DMS153 (cell line): ENCODE data around the gene STK32C.
"Not testable (repeated sequence)": the region's sequence is repeated elsewhere in the genome, so short reads cannot be mapped to it uniquely, and the experiment has no call there.

Experiments
- DNase-seq: peaks from one replicate; lab custom pipeline; 2025; lab: John Stamatoyannopoulos, UW

The STK32C gene

DNA sequence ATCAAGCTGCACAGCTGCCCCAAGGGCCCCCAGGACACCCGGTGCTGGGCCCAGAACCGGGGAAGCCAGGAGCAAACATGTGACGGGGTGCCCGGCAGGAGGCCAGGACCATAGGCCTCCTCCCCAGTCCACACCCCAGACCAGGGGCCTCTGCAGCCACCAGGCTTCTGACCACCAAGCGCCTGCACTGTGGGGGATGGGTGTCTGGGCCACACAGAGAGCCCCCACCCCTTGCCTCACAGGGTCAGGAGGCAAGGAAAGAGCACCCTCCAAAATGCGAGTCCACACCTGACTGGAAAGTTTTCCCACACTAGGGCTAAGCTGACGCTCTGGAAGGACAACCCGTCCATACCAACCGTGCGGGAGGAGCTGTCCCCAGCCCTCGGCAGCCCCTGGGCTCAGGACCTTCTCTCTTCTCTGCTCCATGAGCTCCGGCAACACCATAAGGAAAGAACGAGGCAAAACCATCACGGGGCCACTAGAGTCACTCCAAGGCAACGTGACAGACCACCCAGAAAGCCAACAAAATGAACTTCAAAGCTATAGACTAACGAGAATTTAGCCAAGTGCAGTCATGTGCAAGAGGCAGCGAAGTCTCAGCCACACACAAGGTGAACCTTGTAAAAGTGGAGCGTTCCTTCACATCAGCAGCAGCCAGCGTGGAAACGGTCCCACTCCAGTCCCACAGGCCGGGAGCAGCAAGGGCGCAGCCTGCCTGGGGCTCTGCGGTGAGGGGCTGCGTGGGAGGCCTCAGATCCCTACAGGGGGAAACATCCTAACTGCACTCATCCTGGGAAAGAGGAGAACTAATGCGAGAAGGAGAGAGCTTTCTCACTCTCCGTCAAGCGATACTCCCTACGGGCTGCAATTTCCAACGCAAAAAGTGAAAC lies 5.1 kb downstream of the STK32C start:
- no peak for DNase-seq

DNA sequence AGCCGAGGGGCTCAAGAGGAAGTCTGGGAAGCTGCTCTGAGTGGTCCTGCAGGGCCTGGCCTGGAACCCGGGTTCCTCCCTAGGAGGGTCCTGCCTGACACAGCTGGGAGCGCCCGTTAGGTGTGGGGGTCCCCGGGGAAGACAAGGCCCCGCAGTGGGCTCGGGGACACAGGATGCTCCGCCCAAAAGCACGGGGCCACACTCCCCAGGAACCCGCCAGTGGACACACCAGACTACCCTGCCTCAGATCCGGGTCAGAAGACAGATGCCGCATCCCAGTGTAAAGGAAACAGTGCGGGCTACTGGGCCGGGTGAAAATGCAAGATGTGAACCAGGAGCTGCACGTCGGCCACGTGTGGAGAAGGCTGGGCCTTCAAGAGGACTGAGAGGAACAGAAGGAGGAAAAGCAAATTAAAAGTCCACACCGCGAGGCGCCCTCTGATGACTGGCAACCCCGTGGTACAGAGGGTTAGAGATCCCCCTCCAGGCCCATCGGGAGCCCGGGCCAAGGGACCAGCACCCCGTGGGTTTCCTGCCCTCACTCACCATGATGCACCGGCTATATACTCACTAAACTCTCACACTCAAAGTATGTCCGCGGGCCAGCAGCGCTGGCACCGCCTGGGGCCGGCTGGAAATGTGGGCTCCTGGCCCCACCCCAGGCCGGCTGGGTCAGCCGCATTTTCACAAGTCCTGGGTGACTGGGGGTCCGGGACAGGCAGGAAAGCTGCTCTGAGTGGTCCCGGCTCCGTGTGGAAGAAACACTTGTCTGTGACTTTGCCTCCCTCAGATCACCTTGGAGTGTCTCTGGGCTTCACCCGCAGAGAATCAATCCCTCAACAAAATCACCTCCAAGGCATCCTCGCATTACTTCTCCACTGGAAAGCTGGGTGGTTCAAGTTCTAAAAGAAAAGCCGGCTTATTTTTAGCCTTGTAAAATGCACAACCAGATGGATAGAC lies 6.1 kb downstream of the STK32C start:
- DNase-seq, result no peak

DNA sequence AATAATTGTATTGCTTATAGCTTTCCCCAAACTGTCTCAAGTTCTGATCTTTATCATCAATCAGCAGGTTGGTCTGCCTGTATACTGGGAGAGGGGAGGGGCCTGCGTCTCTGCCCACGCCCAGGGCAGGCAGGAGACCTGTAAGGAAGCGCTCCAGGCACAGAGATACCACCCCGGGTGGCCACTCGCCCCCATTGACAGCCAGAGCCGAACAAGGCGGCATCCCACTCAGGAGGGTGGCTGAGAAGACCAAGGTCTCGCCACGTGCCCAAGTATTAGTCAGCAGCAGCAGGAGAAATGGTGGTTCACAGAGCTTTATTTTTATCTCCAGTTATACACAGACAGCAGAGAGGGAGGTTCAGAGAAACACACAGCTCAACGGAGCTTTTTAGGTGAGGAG lies 7.2 kb downstream of the STK32C start:
- no peak for DNase-seq

DNA sequence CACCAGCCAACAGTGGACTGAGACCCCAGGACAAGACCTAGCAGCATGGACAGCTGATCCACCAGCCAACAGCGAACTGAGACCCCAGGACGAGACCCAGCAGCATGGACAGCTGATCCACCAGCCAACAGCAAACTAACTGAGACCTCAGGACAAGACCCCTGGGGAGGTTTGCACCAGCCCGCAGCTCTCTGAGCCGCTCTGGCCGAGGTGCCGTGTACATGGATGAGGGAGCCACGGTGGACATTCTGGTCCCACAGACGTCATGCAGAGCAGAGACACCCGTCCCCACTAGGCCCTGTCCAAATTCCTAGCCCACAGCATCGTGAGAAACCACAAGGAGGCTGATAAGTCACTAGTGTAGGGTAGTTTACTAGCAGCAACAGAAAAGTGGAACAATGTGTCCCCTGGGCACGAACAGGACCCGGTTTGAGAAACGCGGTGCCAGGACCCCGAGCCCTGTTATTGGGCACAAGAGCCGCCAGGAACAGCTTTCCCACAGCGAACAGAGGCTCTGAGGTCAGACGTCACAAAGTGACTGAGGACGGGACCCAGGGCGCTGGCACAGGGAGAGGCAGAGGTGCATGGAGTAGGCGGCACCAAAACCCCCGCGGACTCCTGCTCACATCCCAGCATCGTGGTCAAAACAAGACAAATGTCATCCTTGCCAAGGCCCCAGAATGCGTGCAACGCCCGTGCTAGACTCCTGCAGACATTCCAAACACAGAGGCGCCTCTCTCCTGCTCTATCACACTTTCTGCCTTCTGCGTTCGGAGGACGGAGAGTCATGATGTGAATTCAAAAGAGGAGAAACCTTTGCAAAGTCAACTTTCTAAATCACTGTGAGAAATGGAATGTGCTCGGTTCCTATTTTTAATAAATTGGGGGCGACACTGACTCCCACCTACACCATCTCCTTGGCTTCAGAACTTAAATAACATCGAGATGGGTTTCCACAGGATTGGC lies 8.1 kb downstream of the STK32C start:
- no peak for DNase-seq

DNA sequence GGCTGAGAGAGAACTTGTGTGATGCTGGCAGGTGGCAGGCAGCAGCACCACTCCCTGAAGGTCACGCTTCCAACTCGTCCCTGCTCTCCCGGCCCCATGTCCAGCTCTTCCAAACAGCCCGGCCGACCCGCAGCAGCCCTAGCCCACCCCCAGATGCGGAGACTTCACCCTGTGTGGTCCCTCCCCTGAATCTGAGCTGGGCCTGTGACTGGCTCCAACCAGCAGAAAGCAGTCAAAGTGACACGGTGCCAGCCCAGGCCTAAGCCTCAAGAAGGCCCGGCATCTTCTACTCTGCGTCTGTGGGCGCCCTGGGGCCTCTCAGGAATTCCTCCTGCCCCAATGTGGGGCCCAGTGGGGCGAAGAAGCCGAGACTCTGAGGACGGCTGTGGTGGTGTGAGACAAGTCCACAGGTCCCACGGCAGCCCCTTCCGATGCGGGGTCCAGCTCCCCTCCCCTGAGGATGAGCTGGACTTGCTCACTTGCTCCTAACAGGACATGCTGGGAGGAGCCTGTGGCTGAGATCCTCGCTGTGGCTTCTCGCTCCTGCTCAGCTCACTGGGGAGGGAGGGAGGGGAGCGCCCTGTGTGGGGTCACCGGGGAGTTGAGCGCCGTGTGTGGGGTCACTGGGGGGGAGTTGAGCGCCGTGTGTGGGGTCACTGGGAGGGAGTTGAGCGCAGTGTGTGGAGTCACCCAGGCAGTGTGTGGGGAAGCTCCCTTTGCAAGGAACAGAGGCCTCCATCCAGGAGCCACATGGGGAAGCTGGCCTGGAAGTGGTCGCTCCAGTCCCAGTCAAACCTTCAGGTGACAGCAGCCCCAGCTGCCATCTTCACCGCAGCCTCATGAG lies 9.5 kb downstream of the STK32C start:
- no peak for DNase-seq

DNA sequence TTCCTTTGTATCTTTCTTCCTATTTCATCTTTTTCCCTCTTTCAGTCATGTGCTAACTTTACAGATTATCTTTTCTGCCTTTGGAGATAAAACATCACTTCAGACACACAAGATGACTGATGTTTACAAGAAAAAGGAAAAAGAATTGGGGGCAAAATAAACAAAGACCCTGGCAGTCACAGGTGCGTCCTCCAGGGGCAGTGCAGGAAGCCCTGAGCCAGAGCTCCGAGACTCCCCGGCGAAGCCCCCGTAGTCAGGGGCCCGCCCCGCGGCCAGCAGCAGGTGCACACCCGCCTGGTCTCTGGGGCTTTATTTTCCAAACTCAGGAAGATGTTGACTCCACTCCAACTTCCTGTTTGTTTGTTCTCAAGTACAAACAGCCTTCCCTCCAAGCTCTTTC lies 10.2 kb downstream of the STK32C start:
- DNase-seq, result peak; percentile 34

DNA sequence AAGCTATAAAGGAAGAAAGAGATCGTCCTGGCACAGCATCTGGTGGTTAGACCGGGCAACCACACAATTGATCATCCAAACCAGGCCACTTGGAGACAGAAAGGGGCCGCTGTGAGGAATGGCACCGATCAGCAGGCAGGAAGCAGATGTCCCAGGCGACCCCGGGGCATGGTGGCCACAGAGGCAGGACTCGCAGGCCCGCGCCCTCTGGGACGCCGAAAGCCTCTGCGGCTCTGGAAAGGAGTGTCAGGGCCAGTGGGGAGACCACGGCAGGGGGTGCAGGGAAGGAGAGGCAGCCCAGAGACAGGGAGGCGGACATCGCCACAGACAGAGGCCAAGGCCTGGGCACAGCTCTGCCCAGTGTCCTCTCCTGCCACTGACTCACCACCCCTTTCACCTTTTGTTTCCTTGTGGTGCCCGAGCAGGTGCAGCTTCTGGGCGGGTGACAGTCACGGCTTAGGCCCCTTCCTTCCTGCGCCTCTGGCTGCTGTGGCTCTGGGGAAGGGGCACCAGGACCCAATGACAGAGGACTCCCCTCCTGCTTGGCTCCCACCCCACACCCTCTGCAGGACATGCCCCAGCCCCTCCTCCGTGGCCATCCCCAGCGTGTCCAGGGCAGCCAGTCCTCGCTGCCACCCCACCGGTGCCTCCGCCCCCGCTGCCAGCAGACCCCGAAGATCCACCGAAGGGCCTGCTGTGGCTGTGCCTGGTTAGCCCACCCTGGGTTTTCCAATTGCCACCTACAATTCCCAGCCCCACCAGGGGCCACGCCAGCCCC lies 10.9 kb downstream of the STK32C start:
- DNase-seq, result no peak

DNA sequence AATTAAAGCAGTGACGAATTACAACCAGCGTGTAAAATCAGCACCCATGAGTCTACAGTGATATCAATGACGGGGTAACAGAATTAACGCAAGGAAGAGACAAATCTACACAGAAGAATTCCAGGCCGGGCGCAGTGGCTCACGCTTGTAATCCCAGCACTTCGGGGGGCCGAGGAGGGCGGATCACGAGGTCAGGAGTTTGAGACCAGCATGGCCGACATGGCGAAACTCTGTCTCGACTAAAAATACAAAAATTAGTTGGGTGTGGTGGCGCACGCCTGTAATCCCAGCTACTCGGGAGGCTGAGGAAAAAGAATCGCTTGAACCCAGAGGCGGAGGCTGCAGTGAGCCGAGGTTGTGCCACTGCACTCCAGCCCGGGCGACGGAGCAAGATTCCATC lies 12.3 kb downstream of the STK32C start:
- not testable (repeated sequence) for DNase-seq

DNA sequence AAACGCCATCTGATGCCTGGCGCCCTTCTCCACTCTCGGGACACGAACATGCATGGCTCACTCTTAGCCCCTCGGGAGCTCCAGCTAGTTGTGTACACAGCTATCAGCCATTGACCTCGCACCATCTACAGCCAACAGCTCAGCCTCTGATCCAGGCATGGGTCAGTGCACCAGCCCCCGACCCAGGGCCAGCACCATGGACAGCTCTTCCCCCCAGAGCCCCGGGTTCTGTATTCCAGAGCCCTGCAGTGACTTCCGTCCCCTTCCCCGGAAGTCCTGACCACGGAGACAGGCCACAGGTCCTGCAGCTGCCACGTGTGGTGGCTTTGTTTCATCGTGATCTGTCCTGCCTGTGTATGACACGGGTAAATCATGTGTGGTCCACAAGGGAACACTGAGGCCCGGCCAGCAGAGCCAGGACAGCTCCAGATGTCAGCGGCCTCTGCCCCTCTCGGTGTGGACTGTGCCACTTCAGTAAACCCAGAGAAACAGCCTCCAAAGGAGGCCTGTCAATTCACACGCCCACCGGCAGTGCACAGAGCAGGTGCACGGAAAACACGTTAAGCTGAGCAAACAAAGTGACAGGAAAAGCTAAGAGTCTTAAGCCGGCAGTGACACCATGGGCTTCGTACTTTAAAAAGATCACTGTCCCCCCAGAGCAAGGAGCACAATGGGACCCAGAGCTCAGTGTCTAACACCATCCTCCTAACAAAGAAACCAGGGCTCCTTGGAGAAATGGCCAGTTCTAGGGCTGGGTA lies 13.0 kb downstream of the STK32C start:
- DNase-seq, result peak; percentile 34

DNA sequence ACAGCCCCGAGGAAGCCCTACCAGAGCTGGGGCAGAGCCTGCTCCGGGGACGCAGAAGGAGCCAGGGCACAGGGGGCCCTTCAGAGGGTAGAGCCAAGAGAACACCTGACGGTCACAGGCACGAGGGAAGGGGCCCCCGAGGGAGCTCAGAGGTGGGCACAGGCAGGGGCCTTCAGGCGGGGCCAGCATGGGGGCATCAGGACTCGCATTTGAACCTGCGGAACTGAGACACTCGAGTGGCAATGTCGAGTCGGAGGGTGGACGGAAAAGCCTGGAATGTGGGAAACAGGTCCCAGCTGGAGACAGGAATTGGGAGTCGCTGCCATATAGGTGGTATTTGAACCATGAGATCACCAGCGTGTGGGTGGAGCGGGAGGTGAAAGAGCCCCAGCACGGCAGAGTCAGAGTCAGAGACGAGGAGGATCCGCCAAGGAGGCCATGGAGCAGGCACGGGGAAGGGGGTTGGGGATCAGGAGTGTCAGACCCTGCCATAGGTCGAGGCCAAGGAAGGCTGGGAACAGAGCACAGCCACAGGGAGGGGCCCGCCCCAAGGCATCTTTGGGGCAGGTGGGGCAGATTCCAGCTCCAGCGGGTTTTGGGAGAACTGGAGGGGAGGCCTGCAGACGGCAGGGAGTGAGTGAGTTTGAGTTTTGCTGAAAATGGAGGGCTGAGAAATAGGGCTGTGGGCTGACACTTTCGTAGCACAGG lies 13.8 kb downstream of the STK32C start:
- no peak for DNase-seq

DNA sequence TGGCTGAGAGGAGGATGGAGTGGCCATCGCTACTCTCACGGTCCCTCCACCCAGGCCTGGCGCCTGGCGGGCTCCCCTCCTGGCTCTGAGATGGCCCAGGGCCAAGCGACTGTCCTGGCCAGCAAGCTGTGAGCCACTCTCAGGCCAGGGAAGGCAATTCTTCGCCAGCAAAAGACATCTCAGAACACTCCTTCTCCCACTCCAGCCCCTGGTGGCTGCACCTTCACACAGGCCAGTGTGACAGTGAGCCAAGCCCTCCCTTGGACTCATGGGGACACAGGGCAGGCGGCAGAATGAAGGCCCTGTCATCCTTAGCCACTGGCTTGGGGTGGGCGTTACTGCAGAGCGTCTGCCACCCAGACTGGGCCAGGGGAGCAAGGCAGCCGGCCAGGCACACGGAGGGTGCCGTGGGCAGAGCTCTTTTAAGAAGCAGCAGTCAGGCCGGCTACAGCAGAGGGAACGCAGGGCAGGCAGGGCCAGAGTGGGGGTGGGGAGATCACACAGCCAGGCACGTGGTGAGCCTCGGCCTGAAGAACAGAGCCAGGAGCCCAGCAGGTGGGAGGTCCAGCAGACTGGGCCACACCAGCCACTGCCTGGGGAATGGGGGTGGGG lies 14.4 kb downstream of the STK32C start:
- peak; percentile 17 for DNase-seq

DNA sequence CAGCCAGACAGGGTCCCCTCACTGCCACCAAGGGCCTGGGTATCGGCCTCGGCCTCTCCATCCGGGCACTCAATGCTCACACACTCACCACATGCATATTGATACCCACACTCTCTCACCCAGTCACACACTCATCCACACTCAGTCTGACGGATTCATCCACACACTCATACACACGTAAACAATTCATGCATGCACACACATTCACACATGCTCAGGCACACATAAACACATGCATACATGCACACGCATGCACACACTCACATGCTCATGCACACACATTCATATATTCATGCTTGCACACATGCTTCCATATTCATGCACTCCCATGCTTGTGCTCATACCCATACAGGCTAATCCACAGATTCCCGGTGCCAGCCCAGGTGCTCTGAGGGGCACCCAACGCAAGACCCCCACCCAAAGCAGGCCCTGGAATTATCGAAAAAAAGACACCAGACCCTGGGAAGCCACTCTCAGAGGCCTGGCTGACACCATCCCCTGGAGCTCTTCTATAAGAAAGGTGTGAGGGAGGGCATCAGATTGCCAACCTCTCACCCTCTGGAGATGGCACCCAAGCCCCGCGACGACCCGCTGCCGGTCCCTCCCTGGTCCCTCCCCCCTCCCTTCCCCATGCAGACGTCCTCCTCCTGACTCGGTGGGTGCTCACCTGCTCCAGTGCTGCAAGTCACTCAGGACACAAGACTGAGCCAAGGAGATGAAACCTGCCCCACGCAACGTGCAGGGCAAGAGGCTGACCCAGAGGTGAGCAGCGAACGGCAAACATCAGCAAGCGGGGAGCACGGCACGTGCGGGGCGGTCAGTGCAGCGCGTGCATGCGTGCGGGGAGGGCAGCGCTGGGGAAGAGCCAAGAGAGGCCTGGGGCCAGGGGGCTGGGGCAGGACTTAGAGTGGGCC lies 15.2 kb downstream of the STK32C start:
- DNase-seq, result no peak

DNA sequence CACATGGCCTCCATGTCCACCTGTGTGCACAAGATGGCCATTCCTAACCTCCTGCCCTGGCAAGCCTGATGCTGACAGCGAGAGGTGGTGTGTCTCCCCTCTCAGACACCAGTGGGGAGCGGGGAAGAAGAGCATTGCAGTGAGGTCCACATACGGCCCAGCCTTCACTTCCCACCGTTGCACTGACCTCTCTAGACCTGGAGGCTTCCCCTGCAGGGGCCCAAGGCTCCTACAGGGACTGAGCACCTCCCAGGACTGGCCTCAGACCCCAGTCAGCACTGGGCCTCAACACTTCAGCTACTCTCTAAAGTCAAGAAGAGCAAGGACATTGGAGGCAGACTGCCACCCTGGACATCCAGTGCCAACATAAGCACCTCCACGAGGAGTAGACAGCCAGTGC lies 15.9 kb downstream of the STK32C start:
- DNase-seq, result no peak

DNA sequence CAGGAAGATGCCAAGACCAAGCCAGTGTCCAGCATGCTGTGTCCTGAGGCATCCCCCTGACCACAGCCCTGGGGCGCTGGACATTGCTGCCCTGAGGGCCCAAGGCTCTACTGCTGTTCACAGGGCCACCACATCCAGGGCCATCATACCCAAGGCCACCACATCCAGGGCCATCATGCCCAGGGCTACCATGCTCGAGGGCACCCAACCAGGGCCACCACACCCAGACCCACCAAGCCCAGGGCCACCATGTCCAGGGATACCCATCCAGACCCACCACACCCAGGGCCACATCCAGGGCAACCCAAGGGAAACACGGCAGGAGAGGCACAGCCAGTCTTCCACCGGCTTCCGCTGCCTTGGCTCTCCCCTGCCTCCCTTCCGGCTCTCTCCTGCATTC lies 17.1 kb downstream of the STK32C start:
- no peak for DNase-seq

DNA sequence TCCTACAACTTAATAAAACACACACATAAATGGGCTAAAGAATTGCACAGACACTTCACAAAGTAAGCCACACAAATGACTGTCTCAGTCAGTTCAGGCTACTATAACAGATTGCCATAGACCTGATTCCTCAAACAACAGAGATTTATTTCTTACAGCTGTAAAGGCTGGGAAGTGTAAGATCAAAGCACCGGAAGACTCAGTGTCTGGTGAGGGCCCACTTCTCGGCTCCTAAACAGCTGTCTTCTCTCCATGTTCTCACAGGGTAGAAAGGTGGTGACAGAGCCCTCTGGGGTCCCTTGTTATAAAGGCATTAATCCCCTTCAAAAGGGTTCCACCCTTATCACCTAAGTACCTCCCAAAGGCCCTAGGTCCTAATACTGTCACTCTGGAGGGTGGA lies 18.3 kb downstream of the STK32C start:
- no peak for DNase-seq

DNA sequence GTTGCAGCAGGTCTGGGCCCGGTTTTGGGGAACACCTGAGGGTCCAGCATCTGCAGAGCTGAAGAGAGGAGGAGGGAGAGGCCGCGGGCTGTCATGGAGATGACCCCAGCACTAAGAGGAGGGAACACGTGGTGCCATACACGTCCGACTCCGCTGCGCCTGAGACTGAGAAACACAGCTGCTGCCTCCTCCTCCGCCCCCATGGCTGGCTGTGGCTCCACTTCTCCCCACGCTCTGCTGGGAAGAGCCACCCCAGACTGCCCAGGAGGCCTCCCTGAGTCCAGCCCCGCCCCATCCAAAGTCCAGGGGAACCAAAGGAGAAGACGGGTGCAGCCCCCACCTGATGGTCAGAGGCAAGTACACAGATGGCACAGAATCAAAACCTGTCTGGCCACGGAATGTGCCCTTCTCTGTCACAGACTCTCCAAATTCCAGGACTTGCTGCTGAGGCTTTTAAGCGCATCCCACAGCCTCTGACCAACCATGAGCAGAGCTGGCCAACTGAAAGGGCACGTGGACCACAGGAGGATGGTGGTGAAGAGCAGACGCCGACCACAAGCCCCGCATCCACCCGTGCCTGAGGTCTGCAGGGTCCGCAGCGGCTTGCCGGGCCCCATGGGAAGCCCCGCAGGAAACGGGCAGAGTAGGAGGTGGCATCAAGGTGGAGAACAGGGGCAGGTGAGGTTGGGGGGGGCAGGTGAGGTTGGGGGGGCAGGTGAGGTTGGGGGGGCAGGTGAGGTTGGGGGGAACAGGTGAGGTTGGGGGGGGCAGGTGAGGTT lies 24.0 kb downstream of the STK32C start:
- no peak for DNase-seq
